Non-pigmented ciliary epithelial cell (primary cell): Measurements from ENCODE around the gene NPSR1.
"Not testable (repeated sequence)": the region's sequence is repeated elsewhere in the genome, so short reads cannot be mapped to it uniquely, and the experiment has no call there.

Experiments used
- DNase-seq: peaks from one replicate; pipeline ENCODE4 v3.0.0-alpha.2; 2010; ENCODE audit warnings: low read depth

Gene NPSR1

GRCh38 chr7:34875481-34875880, 217.5 kb downstream of the NPSR1 start:
- DNase-seq, result no peak

- DNase-seq, result not testable (repeated sequence)
Measured at GRCh38 chr7:34878944-34879735, 221.1 kb downstream of the NPSR1 start.

- no peak for DNase-seq
Measured at GRCh38 chr7:34879871-34880270, 221.9 kb downstream of the NPSR1 start.

- DNase-seq, result not testable (repeated sequence)
Measured at GRCh38 chr7:34883855-34884254, 225.8 kb downstream of the NPSR1 start.

- DNase-seq, result no peak
Measured at GRCh38 chr7:34886856-34887255, 228.8 kb downstream of the NPSR1 start.

- DNase-seq, result no peak
Measured at GRCh38 chr7:34889951-34890350, 231.9 kb downstream of the NPSR1 start.

GRCh38 chr7:34895202-34895601, 237.2 kb downstream of the NPSR1 start:
- no peak for DNase-seq
